HT1080 (cell line): ENCODE data around the gene F8. TPM values are rescaled to one million over a fixed set of nuclear protein-coding genes. Genes with fewer than 3 reads are reported as not detected.
"Not testable (repeated sequence)": the region's sequence is repeated elsewhere in the genome, so short reads cannot be mapped to it uniquely, and the experiment has no call there.

Source experiments
- DNase-seq: peaks from one replicate; pipeline ENCODE4 v3.0.0-alpha.2; 2015; ENCODE audit warnings: low read depth
- total RNA-seq: library from RNA; depleted of rRNA; stranded (reverse); fragments of >200 nt; shearing (Covaris generic); gene quantifications from 2 replicates; pipeline ENCODE4 v1.2.3, GENCODE V29; 2014

F8 gene
- total RNA-seq, 1 experiment from 2014 or later, result 0.69 TPM

GRCh38 chrX:154816326-154816898 is 206.1 kb downstream of the F8 start:
- not testable (repeated sequence) for DNase-seq

GRCh38 chrX:154815274-154815818 is 207.2 kb downstream of the F8 start:
- no peak for DNase-seq

GRCh38 chrX:154813801-154814200 is 208.7 kb downstream of the F8 start:
- DNase-seq, result no peak

- no peak for DNase-seq
Measured at GRCh38 chrX:154812341-154813101, 210.0 kb downstream of the F8 start.

- no peak for DNase-seq
Measured at GRCh38 chrX:154809939-154810665, 212.4 kb downstream of the F8 start.

- no peak for DNase-seq
Measured at GRCh38 chrX:154806837-154807501, 215.6 kb downstream of the F8 start.

- DNase-seq, result no peak
Measured at GRCh38 chrX:154805696-154806091, 216.8 kb downstream of the F8 start.

- peak; percentile 74 for DNase-seq
Measured at GRCh38 chrX:154804957-154805695, 217.4 kb downstream of the F8 start, which contains the start of gene MPP1. Gene MPP1, minus strand, starts transcription at chrX:154805485. Its CDS starts 112 bp downstream, at chrX:154805373.

- DNase-seq, result no peak
Measured at GRCh38 chrX:154804261-154804956, 218.1 kb downstream of the F8 start.

GRCh38 chrX:154802947-154803346 is 219.6 kb downstream of the F8 start:
- no peak for DNase-seq

- no peak for DNase-seq
Measured at GRCh38 chrX:154800478-154801210, 221.9 kb downstream of the F8 start.

- no peak for DNase-seq
Measured at GRCh38 chrX:154799556-154800348, 222.8 kb downstream of the F8 start.

- peak; percentile 29 for DNase-seq
Measured at GRCh38 chrX:154797006-154797405, 225.5 kb downstream of the F8 start.

- no peak for DNase-seq
Measured at GRCh38 chrX:154795016-154795415, 227.5 kb downstream of the F8 start.

GRCh38 chrX:154793084-154793795 is 229.3 kb downstream of the F8 start:
- DNase-seq, result no peak

- DNase-seq, result no peak
Measured at GRCh38 chrX:154791939-154792338, 230.6 kb downstream of the F8 start.

- no peak for DNase-seq
Measured at GRCh38 chrX:154791467-154791866, 231.1 kb downstream of the F8 start.
